ENCODE data around the gene CXCL8.

GRCh38 chr4:73743795-73744194, 3.4 kb downstream of the CXCL8 start:
- no peak for TF ChIP-seq CTCF (IDR thresholded peaks at IDR 0.05; ENCODE audit: low read depth, low read length, missing input control)
- no peak for TF ChIP-seq REST (IDR thresholded peaks at IDR 0.05)
- TF ChIP-seq EGR1 (IDR thresholded peaks at IDR 0.05; ENCODE audit: low read depth in 2 of 2) = no peak
- no peak for TF ChIP-seq YY1 (IDR thresholded peaks at IDR 0.05)
- no peak for TF ChIP-seq MAX (IDR thresholded peaks at IDR 0.05)
- no peak for TF ChIP-seq SP1 (IDR thresholded peaks at IDR 0.05)
- TF ChIP-seq JUND (IDR thresholded peaks at IDR 0.05) = no peak
- TF ChIP-seq HNF4A (conservative IDR thresholded peaks at IDR 0.05) = no peak
- no peak for TF ChIP-seq HNF4G (IDR thresholded peaks at IDR 0.05)
- TF ChIP-seq ZBTB33 (IDR thresholded peaks at IDR 0.05) = no peak
- TF ChIP-seq ATF3 (IDR thresholded peaks at IDR 0.05) = no peak
- no peak for TF ChIP-seq FOXA2 (IDR thresholded peaks at IDR 0.05)
- TF ChIP-seq RAD21 (IDR thresholded peaks at IDR 0.05) = no peak
- TF ChIP-seq TAF1 (conservative IDR thresholded peaks at IDR 0.05) = no peak

All from liver (tissue), 3 donors.